Measurements from ENCODE around the gene TUNAR.

The TUNAR gene

DNA sequence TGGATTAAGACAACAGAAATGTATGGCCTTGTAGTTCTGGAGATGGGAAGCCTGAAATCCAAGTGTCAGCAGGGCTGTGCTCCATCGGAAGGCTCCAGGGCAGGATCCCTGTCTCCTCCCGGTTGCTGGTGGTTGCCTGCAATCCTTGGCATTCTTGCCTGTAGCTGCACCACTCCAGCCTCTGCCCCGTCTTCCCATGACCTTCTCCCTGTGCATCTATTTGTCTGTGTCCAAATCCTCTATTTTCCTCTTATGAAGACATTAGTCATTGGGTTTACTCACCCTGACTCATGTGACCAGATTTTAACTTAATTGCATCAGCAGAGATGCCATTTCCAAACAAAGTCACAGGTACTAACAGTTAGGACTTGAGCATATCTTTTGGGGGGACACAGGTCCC is 15.1 kb downstream of the TUNAR start:
- ChIA-PET CTCF (no interaction called here), POLR2A (no interaction called here)
- no peak for DNase-seq (ENCODE audit: extremely low spot score)
- TF ChIP-seq, protein P1, sequence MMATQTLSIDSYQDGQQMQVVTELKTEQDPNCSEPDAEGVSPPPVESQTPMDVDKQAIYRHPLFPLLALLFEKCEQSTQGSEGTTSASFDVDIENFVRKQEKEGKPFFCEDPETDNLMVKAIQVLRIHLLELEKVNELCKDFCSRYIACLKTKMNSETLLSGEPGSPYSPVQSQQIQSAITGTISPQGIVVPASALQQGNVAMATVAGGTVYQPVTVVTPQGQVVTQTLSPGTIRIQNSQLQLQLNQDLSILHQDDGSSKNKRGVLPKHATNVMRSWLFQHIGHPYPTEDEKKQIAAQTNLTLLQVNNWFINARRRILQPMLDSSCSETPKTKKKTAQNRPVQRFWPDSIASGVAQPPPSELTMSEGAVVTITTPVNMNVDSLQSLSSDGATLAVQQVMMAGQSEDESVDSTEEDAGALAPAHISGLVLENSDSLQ (IDR thresholded peaks at IDR 0.05) = no peak
- TF ChIP-seq SP1 (IDR thresholded peaks at IDR 0.05) (no peak), NFRKB (IDR thresholded peaks at IDR 0.05) (no peak), FOXA1 (IDR thresholded peaks at IDR 0.05) (no peak), ARNT (IDR thresholded peaks at IDR 0.05) (no peak), ZNF384 (IDR thresholded peaks at IDR 0.05) (no peak), SUZ12 (IDR thresholded peaks at IDR 0.05) (no peak), CTBP1 (IDR thresholded peaks at IDR 0.05; ENCODE audit: borderline replicate concordance) (no peak), FOXM1 (IDR thresholded peaks at IDR 0.05; ENCODE audit: borderline replicate concordance) (no peak), TARDBP (IDR thresholded peaks at IDR 0.05) (no peak), FOXK2 (IDR thresholded peaks at IDR 0.05) (no peak), ELF4 (IDR thresholded peaks at IDR 0.05) (no peak), HDGF (IDR thresholded peaks at IDR 0.05; ENCODE audit: borderline replicate concordance) (no peak), L3MBTL2 (conservative IDR thresholded peaks at IDR 0.05) (no peak), LEF1 (IDR thresholded peaks at IDR 0.05; ENCODE audit: borderline replicate concordance) (no peak), BHLHE40 (IDR thresholded peaks at IDR 0.05; ENCODE audit: borderline replicate concordance) (no peak)

DNA sequence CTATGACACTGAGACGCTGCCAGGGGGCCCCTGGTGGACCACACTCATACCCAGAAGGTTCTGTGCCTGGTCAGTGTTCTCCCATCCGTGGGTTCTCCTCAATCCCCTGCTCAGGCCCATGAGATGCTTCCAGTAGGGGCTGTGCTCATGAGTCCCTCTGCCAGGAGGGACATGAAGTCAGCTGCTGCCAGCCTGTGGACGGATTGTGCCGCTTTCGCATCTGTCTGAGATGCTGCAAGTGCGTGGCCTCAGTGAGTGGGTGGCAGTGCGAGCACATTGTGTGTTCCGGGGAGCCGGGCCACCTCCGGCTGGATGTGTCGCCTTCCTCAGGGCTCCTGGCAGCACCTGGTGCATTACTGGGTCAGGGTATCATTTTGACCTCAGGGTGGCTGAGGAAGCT is 15.5 kb downstream of the TUNAR start:
- POLR2A ChIA-PET = no interaction called here
- no peak for DNase-seq (ENCODE audit: extremely low spot score)
- CTCF ChIA-PET = no interaction called here
- TF ChIP-seq NFRKB (IDR thresholded peaks at IDR 0.05) = no peak
- no peak for TF ChIP-seq HDGF (IDR thresholded peaks at IDR 0.05; ENCODE audit: borderline replicate concordance)
- TF ChIP-seq FOXA1 (IDR thresholded peaks at IDR 0.05) = no peak
- TF ChIP-seq BHLHE40 (IDR thresholded peaks at IDR 0.05; ENCODE audit: borderline replicate concordance) = no peak

DNA sequence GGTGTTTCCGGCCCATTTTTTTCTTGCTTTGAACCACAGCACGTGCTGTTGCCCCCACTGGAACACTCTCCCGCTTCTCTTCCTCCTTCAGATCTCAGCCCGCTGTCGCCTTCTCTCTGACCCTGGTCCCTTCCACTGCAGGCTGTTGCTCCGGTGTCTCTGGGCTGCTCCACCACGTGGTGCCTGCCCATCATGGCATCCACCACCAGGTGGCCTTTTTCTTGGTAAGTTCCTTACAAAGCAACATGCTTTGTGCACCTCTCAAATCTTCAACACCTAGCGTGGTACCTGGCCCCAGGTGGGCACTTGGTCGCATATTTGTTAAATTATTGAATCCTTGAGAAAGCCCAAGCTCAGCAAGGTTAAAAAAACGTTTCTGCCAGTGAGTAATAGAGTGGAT is 19.1 kb downstream of the TUNAR start:
- no peak for TF ChIP-seq LEF1 (IDR thresholded peaks at IDR 0.05; ENCODE audit: borderline replicate concordance)
- TF ChIP-seq, protein P1 (IDR thresholded peaks at IDR 0.05) = no peak
- no peak for TF ChIP-seq BHLHE40 (IDR thresholded peaks at IDR 0.05; ENCODE audit: borderline replicate concordance)
- no peak for TF ChIP-seq ZNF384 (IDR thresholded peaks at IDR 0.05)
- no peak for TF ChIP-seq NFRKB (IDR thresholded peaks at IDR 0.05)
- TF ChIP-seq FOXK2 (IDR thresholded peaks at IDR 0.05) = no peak
- TF ChIP-seq FOXM1 (IDR thresholded peaks at IDR 0.05; ENCODE audit: borderline replicate concordance) = no peak
- TF ChIP-seq FOXA1 (IDR thresholded peaks at IDR 0.05) = no peak
- no peak for TF ChIP-seq TARDBP (IDR thresholded peaks at IDR 0.05)
- no peak for TF ChIP-seq SP1 (IDR thresholded peaks at IDR 0.05)
- TF ChIP-seq CTBP1 (IDR thresholded peaks at IDR 0.05; ENCODE audit: borderline replicate concordance) = no peak
- TF ChIP-seq ELF4 (IDR thresholded peaks at IDR 0.05) = no peak
- peak; percentile 57 for DNase-seq (ENCODE audit: extremely low spot score)
- ChIA-PET POLR2A (no interaction called here), CTCF (interaction anchor here (0.9 kb wide), 1 partner anchor 366 kb away, joined by 3 read pairs; no protein-coding TSS in a partner anchor)

DNA sequence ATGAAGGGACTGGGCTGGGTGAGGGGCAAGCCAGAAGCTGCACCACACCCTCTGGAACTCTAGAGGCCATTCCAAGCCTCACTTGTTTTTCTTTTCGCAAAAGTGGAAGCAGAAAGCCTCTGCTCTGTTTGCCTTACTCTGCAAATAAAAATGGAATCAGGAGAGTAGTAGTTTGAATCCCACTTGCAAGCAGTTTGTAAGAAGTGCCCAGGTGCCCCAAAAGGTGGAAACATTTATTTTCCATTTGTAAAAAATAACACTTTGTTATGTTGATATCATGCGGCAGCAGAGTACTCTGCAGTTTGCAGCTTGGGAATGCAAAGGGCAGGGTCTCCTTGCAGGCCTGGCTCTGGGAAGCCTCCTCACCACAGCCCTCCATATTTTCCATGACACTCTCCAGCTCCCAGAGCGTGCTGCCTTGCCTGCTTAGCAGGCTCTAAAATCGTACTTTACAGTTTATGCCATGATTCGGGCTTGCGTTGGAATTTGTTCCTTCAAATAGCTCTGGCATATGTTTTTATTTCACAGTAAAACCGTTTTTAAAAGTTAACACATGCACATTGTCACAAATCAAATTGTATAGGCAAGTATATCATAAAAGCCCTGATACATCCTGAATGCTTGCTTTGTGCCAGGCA is 20.0 kb downstream of the TUNAR start:
- no peak for DNase-seq (ENCODE audit: extremely low spot score)
- POLR2A ChIA-PET = interaction anchor here (1.1 kb wide), 1 partner anchor 21 kb away, joined by 4 read pairs; no protein-coding TSS in a partner anchor
- CTCF ChIA-PET = interaction anchor here (0.9 kb wide), 1 partner anchor 366 kb away, joined by 3 read pairs; no protein-coding TSS in a partner anchor
- TF ChIP-seq BHLHE40 (IDR thresholded peaks at IDR 0.05; ENCODE audit: borderline replicate concordance) (no peak), L3MBTL2 (conservative IDR thresholded peaks at IDR 0.05) (no peak), SP1 (IDR thresholded peaks at IDR 0.05) (no peak), LEF1 (IDR thresholded peaks at IDR 0.05; ENCODE audit: borderline replicate concordance) (no peak), FOXK2 (IDR thresholded peaks at IDR 0.05) (no peak), TARDBP (IDR thresholded peaks at IDR 0.05) (no peak), FOXM1 (IDR thresholded peaks at IDR 0.05; ENCODE audit: borderline replicate concordance) (no peak), ARNT (IDR thresholded peaks at IDR 0.05) (no peak), SUZ12 (IDR thresholded peaks at IDR 0.05) (no peak), ELF4 (IDR thresholded peaks at IDR 0.05) (no peak), HDGF (IDR thresholded peaks at IDR 0.05; ENCODE audit: borderline replicate concordance) (no peak), NFRKB (IDR thresholded peaks at IDR 0.05) (no peak), ZNF384 (IDR thresholded peaks at IDR 0.05) (no peak), FOXA1 (IDR thresholded peaks at IDR 0.05) (no peak), CTBP1 (IDR thresholded peaks at IDR 0.05; ENCODE audit: borderline replicate concordance) (no peak)
- TF ChIP-seq, protein P1 (IDR thresholded peaks at IDR 0.05) = no peak

DNA sequence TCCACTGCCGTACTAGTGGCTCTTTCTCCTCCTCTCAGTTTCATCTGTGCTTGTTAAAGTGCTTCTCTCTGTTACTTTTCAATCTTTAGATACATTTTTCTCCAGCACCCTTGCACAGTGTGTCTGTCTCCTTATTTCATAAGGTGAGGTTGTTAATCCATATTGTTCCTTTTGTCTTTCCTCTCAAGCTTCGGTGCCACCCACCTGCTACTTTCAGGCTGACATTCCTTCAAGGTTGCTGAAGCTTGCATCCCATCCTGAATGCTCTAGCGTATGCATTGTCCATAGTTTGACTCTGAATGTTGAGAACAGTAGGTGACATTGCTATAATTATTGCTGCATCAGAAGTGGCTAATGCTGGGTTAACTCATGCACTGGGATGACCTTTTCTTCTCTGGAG is 20.6 kb downstream of the TUNAR start:
- TF ChIP-seq FOXK2 (IDR thresholded peaks at IDR 0.05) (no peak), CTBP1 (IDR thresholded peaks at IDR 0.05; ENCODE audit: borderline replicate concordance) (no peak), NFRKB (IDR thresholded peaks at IDR 0.05) (no peak), TARDBP (IDR thresholded peaks at IDR 0.05) (no peak), ARNT (IDR thresholded peaks at IDR 0.05) (no peak), LEF1 (IDR thresholded peaks at IDR 0.05; ENCODE audit: borderline replicate concordance) (no peak), FOXA1 (IDR thresholded peaks at IDR 0.05) (no peak), FOXM1 (IDR thresholded peaks at IDR 0.05; ENCODE audit: borderline replicate concordance) (no peak), SP1 (IDR thresholded peaks at IDR 0.05) (no peak), HDGF (IDR thresholded peaks at IDR 0.05; ENCODE audit: borderline replicate concordance) (no peak), SUZ12 (IDR thresholded peaks at IDR 0.05) (no peak), BHLHE40 (IDR thresholded peaks at IDR 0.05; ENCODE audit: borderline replicate concordance) (no peak), ELF4 (IDR thresholded peaks at IDR 0.05) (no peak), ZNF384 (IDR thresholded peaks at IDR 0.05) (no peak), L3MBTL2 (conservative IDR thresholded peaks at IDR 0.05) (no peak)
- TF ChIP-seq, protein P1 (IDR thresholded peaks at IDR 0.05) = no peak
- DNase-seq (ENCODE audit: extremely low spot score) = no peak
- ChIA-PET POLR2A (interaction anchor here (1.1 kb wide), 1 partner anchor 21 kb away, joined by 4 read pairs; no protein-coding TSS in a partner anchor), CTCF (no interaction called here)
